K562 (cell line): Measurements from ENCODE around the gene CCDC61. TPM values are rescaled to one million over a fixed set of nuclear protein-coding genes. Genes with fewer than 3 reads are reported as not detected.

Experiments used
- ARID3A ChIP-seq: IDR thresholded peaks from 2 replicates; pipeline ENCODE4 v1.6.1; 2012; ENCODE audit warnings: low read depth, low read length, improper control_type of control experiment, borderline replicate concordance
- ATF4 ChIP-seq: fragments of 450-650 bp; formaldehyde crosslinking; IDR thresholded peaks from 2 replicates; pipeline ENCODE4 v1.4.0; 2022; ENCODE audit warnings: mild to moderate bottlenecking, moderate library complexity
- CCAR2 ChIP-seq: fragments of 200-400 bp; formaldehyde crosslinking; IDR thresholded peaks from 2 replicates; pipeline ENCODE4 v1.6.1; 2017; ENCODE audit warnings: mild to moderate bottlenecking, low read depth, low read length
- CEBPZ ChIP-seq: fragments of 150-350 bp; IDR thresholded peaks from 2 replicates; pipeline ENCODE4 v1.6.1; 2014; ENCODE audit warnings: low read depth, mild to moderate bottlenecking, low read length, borderline replicate concordance
- CHD2 ChIP-seq: IDR thresholded peaks from 2 replicates; pipeline ENCODE4 v1.6.1; 2011; ENCODE audit warnings: low read depth, low read length
- IRF9 ChIP-seq: fragments of 450-650 bp; IDR thresholded peaks from 2 replicates; pipeline ENCODE4 v1.6.1; 2016; ENCODE audit warnings: missing biosample characterization, missing genetic modification characterization
- RAD51 ChIP-seq: fragments of 450-650 bp; IDR thresholded peaks from 2 replicates; pipeline ENCODE4 v1.7.1; 2016; ENCODE audit warnings: low read depth, mild to moderate bottlenecking, borderline replicate concordance
- SUPT5H ChIP-seq: fragments of 450-650 bp; IDR thresholded peaks from 2 replicates; pipeline ENCODE4 v1.6.1; 2016
- ZFP91 ChIP-seq: sonication (generic); formaldehyde crosslinking; IDR thresholded peaks from 2 replicates; pipeline ENCODE4 v1.8.0; 2022; ENCODE audit warnings: mild to moderate bottlenecking, missing genetic modification reagents
- polyA plus RNA-seq, 8 experiments: library from polyadenylated mRNA; depleted of rRNA in 4 of 8; stranded (reverse) in 5 of 8; unstranded in 3 of 8; fragments of >200 nt; fragmentation: Nextera tagmentation in 2 of 8; fragmentation: Illumina TruSeq in 1 of 8; extraction: Ambion mirVana in 2 of 8; extraction: Trizol in 1 of 8; gene quantifications; 2 replicates each; pipeline versions ENCODE4 v1.2.1 to v1.2.3, GENCODE V29; 2011 to 2014; ENCODE audit warnings: inconsistent platforms in 1 of 8, missing spikeins in 1 of 8
- total RNA-seq, 7 experiments: library from RNA; depleted of rRNA in 6 of 7; stranded (reverse); fragments of >200 nt in 6 of 7; fragmentation: Illumina TruSeq in 2 of 7; extraction: Trizol in 2 of 7; gene quantifications; 2 replicates each; pipeline versions ENCODE4 v1.2.1 to v1.2.3, GENCODE V29; 2011 to 2021; ENCODE audit warnings: low replicate concordance in 1 of 7
- TF ChIP-seq, protein P1 (sequence below): fragments of 200-800 bp; sonication (Bioruptor generic); IDR thresholded peaks from 2 replicates; pipeline ENCODE4 v1.6.1; 2016; ENCODE audit warnings: missing genetic modification characterization, missing compliant biosample characterization
- TF ChIP-seq, protein P2 (sequence below): fragments of 450-650 bp; IDR thresholded peaks from 2 replicates; pipeline ENCODE4 v1.6.1; 2016; ENCODE audit warnings: low read depth, mild to moderate bottlenecking, moderate library complexity

CCDC61 gene
- total and polyA plus RNA-seq, 9 of the 15 experiments (the other 6 are each of a cell fraction or from before 2014, with no cell fraction given), result 0.07 to 27.0 (median 10.3) TPM

- no peak for TF ChIP-seq ZFP91 (CRISPR knock-in tag)
- TF ChIP-seq RAD51, result peak; percentile 77
- TF ChIP-seq, protein P1, sequence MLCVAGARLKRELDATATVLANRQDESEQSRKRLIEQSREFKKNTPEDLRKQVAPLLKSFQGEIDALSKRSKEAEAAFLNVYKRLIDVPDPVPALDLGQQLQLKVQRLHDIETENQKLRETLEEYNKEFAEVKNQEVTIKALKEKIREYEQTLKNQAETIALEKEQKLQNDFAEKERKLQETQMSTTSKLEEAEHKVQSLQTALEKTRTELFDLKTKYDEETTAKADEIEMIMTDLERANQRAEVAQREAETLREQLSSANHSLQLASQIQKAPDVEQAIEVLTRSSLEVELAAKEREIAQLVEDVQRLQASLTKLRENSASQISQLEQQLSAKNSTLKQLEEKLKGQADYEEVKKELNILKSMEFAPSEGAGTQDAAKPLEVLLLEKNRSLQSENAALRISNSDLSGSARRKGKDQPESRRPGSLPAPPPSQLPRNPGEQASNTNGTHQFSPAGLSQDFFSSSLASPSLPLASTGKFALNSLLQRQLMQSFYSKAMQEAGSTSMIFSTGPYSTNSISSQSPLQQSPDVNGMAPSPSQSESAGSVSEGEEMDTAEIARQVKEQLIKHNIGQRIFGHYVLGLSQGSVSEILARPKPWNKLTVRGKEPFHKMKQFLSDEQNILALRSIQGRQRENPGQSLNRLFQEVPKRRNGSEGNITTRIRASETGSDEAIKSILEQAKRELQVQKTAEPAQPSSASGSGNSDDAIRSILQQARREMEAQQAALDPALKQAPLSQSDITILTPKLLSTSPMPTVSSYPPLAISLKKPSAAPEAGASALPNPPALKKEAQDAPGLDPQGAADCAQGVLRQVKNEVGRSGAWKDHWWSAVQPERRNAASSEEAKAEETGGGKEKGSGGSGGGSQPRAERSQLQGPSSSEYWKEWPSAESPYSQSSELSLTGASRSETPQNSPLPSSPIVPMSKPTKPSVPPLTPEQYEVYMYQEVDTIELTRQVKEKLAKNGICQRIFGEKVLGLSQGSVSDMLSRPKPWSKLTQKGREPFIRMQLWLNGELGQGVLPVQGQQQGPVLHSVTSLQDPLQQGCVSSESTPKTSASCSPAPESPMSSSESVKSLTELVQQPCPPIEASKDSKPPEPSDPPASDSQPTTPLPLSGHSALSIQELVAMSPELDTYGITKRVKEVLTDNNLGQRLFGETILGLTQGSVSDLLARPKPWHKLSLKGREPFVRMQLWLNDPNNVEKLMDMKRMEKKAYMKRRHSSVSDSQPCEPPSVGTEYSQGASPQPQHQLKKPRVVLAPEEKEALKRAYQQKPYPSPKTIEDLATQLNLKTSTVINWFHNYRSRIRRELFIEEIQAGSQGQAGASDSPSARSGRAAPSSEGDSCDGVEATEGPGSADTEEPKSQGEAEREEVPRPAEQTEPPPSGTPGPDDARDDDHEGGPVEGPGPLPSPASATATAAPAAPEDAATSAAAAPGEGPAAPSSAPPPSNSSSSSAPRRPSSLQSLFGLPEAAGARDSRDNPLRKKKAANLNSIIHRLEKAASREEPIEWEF (CRISPR knock-in tag), result no peak
- peak; percentile 98 for TF ChIP-seq SUPT5H
- TF ChIP-seq, protein P2, sequence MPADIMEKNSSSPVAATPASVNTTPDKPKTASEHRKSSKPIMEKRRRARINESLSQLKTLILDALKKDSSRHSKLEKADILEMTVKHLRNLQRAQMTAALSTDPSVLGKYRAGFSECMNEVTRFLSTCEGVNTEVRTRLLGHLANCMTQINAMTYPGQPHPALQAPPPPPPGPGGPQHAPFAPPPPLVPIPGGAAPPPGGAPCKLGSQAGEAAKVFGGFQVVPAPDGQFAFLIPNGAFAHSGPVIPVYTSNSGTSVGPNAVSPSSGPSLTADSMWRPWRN, result no peak
- TF ChIP-seq CCAR2, result no peak
- TF ChIP-seq CEBPZ, result peak; percentile 95
- TF ChIP-seq CHD2, result peak; percentile 88
- TF ChIP-seq ATF4, result 0 out of 2 replicates have a peak, but pooled peaks have one; percentile 34
- no peak for TF ChIP-seq IRF9
- peak; percentile 63; the same call in 1 of the 2 replicates for TF ChIP-seq ARID3A
Observed at GRCh38 chr19:45994998-45995714, at the start of gene CCDC61 (continued).
